ENCODE measurements around the gene APBA2.

The APBA2 gene

DNA sequence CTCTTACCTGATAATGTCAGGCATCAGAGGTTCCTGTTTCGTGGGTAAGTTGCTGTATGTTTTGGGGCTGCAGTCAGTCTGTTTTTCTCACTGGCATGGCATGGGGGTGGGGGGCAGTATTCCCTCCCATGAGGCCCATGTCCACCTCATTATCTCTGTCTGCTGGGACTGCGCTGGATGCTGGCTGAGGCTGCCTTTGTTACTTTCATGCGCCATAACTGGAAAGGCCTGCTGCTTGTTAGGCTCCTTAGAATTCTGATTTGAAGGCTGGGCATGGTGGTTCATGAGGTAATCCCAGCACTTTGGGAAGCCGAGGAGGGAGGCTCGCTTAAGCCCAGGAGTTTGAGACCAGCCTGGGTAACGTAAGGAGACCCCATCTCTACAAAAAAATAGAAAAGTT, 9.8 kb downstream of the APBA2 start:
- no peaks in the 10 kb centered on the region for H3K4me1 ChIP-seq
- no peaks in the 10 kb centered on the region for H3K27me3 ChIP-seq (ENCODE audit: low read depth)
- H3K4me3 ChIP-seq: no peak overlapping the region
- in situ Hi-C loops (cut with MboI; ENCODE audit: low sequenced_read_pairs): no loop called here
- no peak for DNase-seq (ENCODE audit: low spot score in 2 of 2)
- H3K9me3 ChIP-seq: 0 out of 2 replicates have a peak, but pooled peaks cover 3% of the 10 kb centered on the region
- no peaks in the 10 kb centered on the region for H3K36me3 ChIP-seq (replicated peaks)

DNA sequence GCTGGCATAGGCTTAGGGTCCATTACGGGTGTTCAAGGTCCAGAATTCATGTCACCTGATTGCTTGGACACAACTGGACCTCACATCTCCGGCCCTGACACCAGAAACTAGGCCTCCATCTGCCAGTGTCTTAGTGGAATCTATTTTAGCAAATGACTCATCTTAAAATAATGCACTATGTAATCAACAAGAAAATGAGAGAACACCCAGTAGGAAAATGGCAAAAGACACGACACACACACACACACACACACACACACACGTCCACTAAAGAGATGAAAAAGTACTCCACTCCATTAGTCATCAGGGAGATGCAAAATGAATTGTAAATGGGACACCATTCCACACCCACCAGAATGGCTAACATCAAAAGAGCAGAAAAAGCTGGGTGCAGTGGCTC, 11.2 kb downstream of the APBA2 start:
- Histone ChIP-seq H3K9me3 (0 out of 2 replicates have a peak, but pooled peaks cover 3% of the 10 kb centered on the region), H3K4me3 (no peak overlapping the region), H3K4me1 (no peaks in the 10 kb centered on the region), H3K27me3 (ENCODE audit: low read depth) (no peaks in the 10 kb centered on the region), H3K36me3 (replicated peaks) (no peaks in the 10 kb centered on the region)
- in situ Hi-C loops (cut with MboI; ENCODE audit: low sequenced_read_pairs): no loop called here
- DNase-seq (ENCODE audit: low spot score in 2 of 2): no peak

- no peaks in the 10 kb centered on the region for H3K27me3 ChIP-seq (ENCODE audit: low read depth)
- DNase-seq (ENCODE audit: low spot score in 2 of 2): no peak
- H3K4me1 ChIP-seq: no peaks in the 10 kb centered on the region
- 0 out of 2 replicates have a peak, but pooled peaks cover 3% of the 10 kb centered on the region for H3K9me3 ChIP-seq
- H3K4me3 ChIP-seq: no peak overlapping the region
- in situ Hi-C loops (cut with MboI; ENCODE audit: low sequenced_read_pairs): no loop called here
- H3K36me3 ChIP-seq (replicated peaks): no peaks in the 10 kb centered on the region
Observed at GRCh38 chr15:28897861-28898585, 12.2 kb downstream of the APBA2 start.

DNA sequence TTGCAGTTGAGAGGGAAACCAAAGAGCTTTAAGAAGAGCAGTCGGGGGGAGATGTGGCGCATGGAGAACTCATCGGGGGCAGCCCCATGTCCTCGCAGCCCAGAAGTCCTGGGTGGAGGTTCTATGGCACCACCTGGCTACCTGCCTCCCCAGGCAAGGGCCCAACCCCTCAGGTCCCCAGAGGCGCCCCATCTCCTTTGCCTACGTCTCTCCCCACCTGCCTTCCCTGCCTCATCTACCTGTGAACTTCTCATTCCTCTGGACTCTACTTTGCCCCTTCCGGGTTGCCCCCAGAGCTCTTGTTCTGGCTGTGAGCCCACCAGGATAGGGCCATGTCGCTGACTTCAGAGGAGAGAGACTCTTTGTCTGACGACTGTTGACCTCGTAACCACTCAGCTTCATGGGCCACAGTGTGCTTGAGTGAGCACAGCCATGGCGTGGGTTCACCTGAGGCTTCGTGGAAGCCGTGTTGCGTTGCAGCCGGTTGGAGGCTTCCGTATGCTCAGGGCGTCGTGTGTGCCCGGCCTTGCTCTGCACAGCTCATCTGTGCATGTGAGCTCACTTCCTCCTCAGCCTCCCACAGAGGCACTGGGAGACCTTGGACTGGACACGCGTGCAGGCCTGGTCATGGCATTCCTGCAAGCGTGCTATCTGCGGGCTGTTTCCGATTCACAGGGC, 13.4 kb downstream of the APBA2 start:
- in situ Hi-C loops (cut with MboI; ENCODE audit: low sequenced_read_pairs): no loop called here
- no peak for DNase-seq (ENCODE audit: low spot score in 2 of 2)
- H3K4me3 ChIP-seq: no peak overlapping the region
- no peaks in the 10 kb centered on the region for H3K27me3 ChIP-seq (ENCODE audit: low read depth)
- 0 out of 2 replicates have a peak, but pooled peaks cover 3% of the 10 kb centered on the region for H3K9me3 ChIP-seq
- no peaks in the 10 kb centered on the region for H3K36me3 ChIP-seq (replicated peaks)
- no peaks in the 10 kb centered on the region for H3K4me1 ChIP-seq

DNA sequence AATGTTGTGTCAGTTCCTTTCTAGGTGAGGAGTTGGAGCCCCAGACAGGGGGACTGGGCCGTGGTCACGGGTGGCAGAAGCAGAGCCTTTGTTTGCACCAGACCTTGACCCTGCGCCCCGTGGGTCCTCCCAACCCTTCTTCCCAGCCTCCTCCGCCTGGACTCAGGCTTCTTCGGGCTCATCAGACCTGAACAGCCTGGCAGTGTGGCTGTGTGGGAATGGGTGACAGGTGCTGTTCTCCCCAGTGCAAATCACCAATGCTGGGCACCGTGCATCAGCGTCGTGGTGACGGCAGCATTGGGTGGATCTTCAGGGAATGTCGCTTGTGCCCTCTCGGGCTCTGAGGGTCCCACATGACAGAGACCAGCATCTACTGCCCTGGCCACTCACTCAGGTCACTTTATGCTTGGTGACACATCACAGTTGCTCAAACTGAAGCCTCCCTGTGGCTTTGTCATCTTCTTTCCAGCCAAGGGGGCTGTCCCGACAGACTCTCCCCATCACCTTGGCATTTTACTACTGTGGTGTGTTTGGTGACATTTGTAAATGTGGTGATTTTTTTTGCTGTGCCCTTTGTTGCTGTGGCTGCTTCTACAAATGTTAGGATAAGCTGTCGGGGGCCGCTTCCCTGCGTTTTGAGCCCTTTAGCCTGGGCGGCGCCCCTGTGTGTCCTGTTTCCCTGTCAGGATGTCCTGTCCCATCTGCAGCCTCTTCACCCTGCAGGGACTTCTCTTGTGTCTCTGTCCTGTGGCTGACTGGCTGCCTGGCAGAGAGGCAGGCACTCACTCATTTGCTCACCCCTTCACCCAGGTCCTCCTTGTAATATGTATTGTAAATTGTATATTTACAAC, 14.5 kb downstream of the APBA2 start:
- Histone ChIP-seq H3K9me3 (0 out of 2 replicates have a peak, but pooled peaks cover 3% of the 10 kb centered on the region), H3K4me3 (no peak overlapping the region), H3K27me3 (ENCODE audit: low read depth) (no peaks in the 10 kb centered on the region), H3K36me3 (replicated peaks) (no peaks in the 10 kb centered on the region), H3K4me1 (no peaks in the 10 kb centered on the region)
- in situ Hi-C loops (cut with MboI; ENCODE audit: low sequenced_read_pairs): no loop called here
- DNase-seq (ENCODE audit: low spot score in 2 of 2): no peak

DNA sequence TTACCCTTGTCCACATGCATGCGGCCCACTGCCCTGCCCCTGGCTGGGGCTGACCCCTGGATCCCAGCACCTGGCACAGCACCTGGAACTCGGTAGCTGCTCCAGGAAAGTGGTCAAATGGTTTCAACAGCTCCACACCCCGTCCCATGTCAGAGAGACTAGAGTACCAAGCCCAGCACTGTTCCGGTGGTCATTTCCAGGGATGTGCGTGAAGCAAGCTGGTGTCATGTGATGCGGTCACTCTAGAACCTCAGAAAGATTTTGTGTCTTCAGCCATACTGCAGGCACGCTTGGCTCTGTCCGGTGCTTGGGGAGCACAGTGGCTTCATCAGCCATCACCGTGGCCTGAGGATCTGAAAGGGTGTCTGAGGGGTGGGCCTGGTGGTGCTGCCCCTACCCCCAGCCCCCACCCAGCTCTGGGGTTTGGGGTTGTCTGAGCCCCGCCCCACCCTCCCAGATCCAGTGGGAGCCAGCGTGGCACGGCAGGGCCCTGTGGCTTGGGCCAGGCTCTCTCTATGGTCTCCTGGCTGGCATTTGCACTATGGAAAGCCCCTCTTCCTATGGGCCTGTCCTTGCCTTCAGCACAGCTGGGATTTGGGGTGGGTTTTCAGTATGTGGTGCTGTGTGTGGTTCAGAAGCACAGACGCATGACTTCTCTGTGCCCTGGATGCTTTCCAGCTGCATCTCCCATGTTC, 15.3 kb downstream of the APBA2 start:
- Histone ChIP-seq H3K9me3 (0 out of 2 replicates have a peak, but pooled peaks cover 3% of the 10 kb centered on the region), H3K4me1 (no peaks in the 10 kb centered on the region), H3K36me3 (replicated peaks) (no peaks in the 10 kb centered on the region), H3K4me3 (no peak overlapping the region), H3K27me3 (ENCODE audit: low read depth) (no peaks in the 10 kb centered on the region)
- in situ Hi-C loops (cut with MboI; ENCODE audit: low sequenced_read_pairs): no loop called here
- no peak for DNase-seq (ENCODE audit: low spot score in 2 of 2)

DNA sequence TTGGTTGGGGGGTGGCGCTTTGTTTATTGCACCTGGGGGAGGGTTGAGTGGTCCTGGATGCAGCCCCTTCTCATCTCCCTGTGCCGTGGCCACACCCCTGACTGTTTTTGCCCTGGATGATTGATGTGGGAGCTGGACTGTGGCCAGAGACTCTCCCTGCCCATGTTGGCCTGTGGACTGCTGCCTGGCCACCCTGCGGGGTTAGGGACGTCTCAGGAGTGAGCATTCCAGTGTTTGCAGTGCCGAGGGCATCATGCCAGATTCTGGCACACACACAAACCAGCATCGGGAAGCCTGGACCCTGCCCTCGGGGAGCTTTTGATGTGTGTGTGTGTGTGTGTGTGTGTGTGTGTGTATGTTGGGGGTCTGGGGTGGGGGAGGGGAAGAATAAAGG, 15.8 kb downstream of the APBA2 start:
- Histone ChIP-seq H3K36me3 (replicated peaks) (no peaks in the 10 kb centered on the region), H3K9me3 (no peaks in the 10 kb centered on the region), H3K4me3 (no peak overlapping the region), H3K4me1 (no peaks in the 10 kb centered on the region), H3K27me3 (ENCODE audit: low read depth) (no peaks in the 10 kb centered on the region)
- DNase-seq (ENCODE audit: low spot score in 2 of 2): no peak
- in situ Hi-C loops (cut with MboI; ENCODE audit: low sequenced_read_pairs): no loop called here

DNA sequence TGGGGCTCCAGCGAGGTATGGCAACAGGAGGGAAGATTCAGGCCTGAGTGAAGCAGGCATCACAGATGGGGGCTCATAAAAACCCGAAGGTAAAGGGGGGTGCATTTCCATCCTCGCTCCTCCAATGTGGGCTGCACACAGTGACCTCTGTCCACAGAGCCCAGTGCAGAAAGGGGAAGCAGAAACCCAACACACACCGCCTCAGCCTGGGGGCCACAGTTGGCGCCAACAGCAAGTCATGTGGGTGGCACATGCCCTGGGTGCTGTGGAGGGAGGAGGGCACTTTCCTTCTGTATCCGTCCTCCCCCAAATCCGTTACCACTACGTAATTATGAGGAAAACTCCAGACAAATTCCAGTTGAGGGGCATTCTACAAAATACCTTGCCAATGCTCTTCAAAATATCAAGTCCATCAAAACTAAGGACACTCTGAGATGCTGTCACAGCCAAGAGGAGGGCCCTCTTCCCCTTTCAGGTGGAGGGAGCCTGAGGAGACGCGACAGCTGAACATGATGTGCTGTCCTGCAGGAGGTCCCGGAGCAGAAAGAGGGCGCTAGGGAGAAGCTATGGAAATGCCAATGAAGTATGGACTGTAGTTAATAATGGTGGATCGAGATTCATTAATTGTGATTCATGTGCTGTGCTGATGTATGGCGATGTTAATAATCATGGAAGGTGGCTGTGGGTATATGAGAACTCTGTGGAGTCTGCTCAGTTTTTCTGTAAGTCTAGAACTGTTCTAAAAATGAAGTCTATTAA, 16.4 kb downstream of the APBA2 start:
- Histone ChIP-seq H3K36me3 (replicated peaks) (no peaks in the 10 kb centered on the region), H3K9me3 (no peaks in the 10 kb centered on the region), H3K4me3 (no peak overlapping the region), H3K4me1 (no peaks in the 10 kb centered on the region), H3K27me3 (ENCODE audit: low read depth) (no peaks in the 10 kb centered on the region)
- in situ Hi-C loops (cut with MboI; ENCODE audit: low sequenced_read_pairs): no loop called here
- DNase-seq (ENCODE audit: low spot score in 2 of 2): peak in 1 of 2 experiments; percentile 41

GRCh38 chr15:28902856-28903255, 17.1 kb downstream of the APBA2 start:
- DNase-seq (ENCODE audit: low spot score in 2 of 2): no peak
- no peaks in the 10 kb centered on the region for H3K4me1 ChIP-seq
- H3K27me3 ChIP-seq (ENCODE audit: low read depth): no peaks in the 10 kb centered on the region
- H3K36me3 ChIP-seq (replicated peaks): no peaks in the 10 kb centered on the region
- H3K4me3 ChIP-seq: no peak overlapping the region
- in situ Hi-C loops (cut with MboI; ENCODE audit: low sequenced_read_pairs): no loop called here
- no peaks in the 10 kb centered on the region for H3K9me3 ChIP-seq

DNA sequence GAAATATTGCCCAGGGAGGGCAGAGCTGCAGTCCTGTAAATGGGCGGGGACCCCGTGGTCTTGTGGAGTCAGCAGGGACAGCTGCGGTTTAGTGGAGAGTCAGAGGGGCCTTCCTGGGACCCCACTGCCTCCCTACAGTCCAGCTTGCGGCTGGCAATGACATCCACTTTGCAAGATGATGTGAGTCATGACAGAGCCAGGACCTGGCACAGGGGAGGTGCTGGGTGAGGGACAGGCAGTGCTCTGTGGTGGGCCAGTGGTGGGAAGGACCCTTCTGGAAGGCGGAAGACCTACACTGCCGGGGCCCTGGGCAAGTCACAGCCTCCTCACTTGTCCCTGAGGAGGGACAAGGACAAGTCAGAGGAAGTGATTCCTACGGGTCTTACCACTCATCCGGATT, 17.8 kb downstream of the APBA2 start:
- Histone ChIP-seq H3K36me3 (replicated peaks) (no peaks in the 10 kb centered on the region), H3K4me1 (no peaks in the 10 kb centered on the region), H3K9me3 (no peaks in the 10 kb centered on the region), H3K27me3 (ENCODE audit: low read depth) (no peaks in the 10 kb centered on the region), H3K4me3 (no peak overlapping the region)
- in situ Hi-C loops (cut with MboI; ENCODE audit: low sequenced_read_pairs): no loop called here
- no peak for DNase-seq (ENCODE audit: low spot score in 2 of 2)

- H3K9me3 ChIP-seq: no peaks in the 10 kb centered on the region
- no peak overlapping the region for H3K4me3 ChIP-seq
- H3K4me1 ChIP-seq: no peaks in the 10 kb centered on the region
- DNase-seq (ENCODE audit: low spot score in 2 of 2): no peak
- in situ Hi-C loops (cut with MboI; ENCODE audit: low sequenced_read_pairs): no loop called here
- H3K27me3 ChIP-seq (ENCODE audit: low read depth): no peaks in the 10 kb centered on the region
- H3K36me3 ChIP-seq (replicated peaks): no peaks in the 10 kb centered on the region
Observed at GRCh38 chr15:28904003-28904402, 18.2 kb downstream of the APBA2 start.

DNA sequence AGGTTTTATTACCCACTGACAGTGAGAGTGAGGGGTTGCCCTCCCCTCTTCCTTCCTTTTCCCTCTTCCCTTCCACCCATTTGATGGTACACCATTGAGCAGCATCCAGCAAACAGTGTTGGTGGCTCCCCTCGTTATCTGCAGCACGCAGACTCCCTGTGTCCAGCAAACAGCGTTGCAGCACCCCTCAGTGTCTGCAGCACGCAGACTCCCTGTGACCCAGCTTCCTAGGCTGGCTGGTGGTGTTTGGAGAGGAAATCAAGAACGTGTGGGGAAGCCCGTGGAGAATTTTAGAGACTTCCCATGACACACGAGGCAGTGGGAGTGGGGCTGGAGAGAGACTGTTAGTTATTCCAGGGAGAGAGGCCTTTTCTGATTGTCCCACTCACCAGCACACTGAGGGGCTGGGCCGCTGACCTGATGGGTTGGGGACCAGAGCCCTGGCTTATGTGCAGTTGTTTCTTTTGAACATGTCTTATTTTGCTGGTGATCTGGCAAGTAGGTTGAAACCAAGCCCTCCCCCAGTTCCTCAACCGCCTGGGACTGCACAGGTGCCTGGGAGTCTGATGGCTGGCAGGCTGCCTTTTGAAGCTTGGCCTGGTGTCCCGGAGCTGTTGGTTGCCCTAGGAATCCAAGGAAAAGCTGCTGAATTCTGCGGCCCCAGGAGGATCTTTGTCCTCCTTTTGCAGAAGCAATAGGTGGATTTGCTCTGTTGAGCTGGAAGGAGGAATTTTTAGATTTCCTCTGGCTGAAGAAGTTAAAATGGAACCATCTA, 19.0 kb downstream of the APBA2 start:
- H3K9me3 ChIP-seq: no peaks in the 10 kb centered on the region
- in situ Hi-C loops (cut with MboI; ENCODE audit: low sequenced_read_pairs): no loop called here
- no peaks in the 10 kb centered on the region for H3K4me1 ChIP-seq
- H3K36me3 ChIP-seq (replicated peaks): no peaks in the 10 kb centered on the region
- no peaks in the 10 kb centered on the region for H3K27me3 ChIP-seq (ENCODE audit: low read depth)
- no peak overlapping the region for H3K4me3 ChIP-seq
- DNase-seq (ENCODE audit: low spot score in 2 of 2): no peak
